Measurements from ENCODE around the gene PHLDB1.

- TF ChIP-seq, protein P1, sequence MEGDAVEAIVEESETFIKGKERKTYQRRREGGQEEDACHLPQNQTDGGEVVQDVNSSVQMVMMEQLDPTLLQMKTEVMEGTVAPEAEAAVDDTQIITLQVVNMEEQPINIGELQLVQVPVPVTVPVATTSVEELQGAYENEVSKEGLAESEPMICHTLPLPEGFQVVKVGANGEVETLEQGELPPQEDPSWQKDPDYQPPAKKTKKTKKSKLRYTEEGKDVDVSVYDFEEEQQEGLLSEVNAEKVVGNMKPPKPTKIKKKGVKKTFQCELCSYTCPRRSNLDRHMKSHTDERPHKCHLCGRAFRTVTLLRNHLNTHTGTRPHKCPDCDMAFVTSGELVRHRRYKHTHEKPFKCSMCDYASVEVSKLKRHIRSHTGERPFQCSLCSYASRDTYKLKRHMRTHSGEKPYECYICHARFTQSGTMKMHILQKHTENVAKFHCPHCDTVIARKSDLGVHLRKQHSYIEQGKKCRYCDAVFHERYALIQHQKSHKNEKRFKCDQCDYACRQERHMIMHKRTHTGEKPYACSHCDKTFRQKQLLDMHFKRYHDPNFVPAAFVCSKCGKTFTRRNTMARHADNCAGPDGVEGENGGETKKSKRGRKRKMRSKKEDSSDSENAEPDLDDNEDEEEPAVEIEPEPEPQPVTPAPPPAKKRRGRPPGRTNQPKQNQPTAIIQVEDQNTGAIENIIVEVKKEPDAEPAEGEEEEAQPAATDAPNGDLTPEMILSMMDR (IDR thresholded peaks at IDR 0.05) = no peak
- no peak for TF ChIP-seq POLR2A (IDR thresholded peaks at IDR 0.05)
Observed at GRCh38 chr11:118657238-118657637, 49.8 kb downstream of the PHLDB1 start.
